IPS-20b (cell line): ENCODE data around the gene CLDN20.

Experiments used
- H3K27ac ChIP-seq: one replicate; pipeline ENCODE4 v1.5.1; 2013; ENCODE audit warnings: low read length
- H3K27me3 ChIP-seq: 2 replicates; pipeline ENCODE4 v1.6.1; 2013; ENCODE audit warnings: mild to moderate bottlenecking, low read length, inconsistent platforms; ENCODE audit not compliant: insufficient read depth
- H3K36me3 ChIP-seq: 2 replicates; pipeline ENCODE4 v1.6.1; 2013; ENCODE audit warnings: low read depth, mild to moderate bottlenecking, inconsistent platforms, low read length, moderate library complexity; ENCODE audit not compliant: insufficient read depth
- H3K4me1 ChIP-seq: 2 replicates; pipeline ENCODE4 v1.6.1; 2013; ENCODE audit warnings: mild to moderate bottlenecking, control low read depth, inconsistent platforms, low read length, moderate library complexity; ENCODE audit not compliant: insufficient read depth
- H3K4me3 ChIP-seq: 2 replicates; pipeline ENCODE4 v1.5.1; 2013; ENCODE audit warnings: mild to moderate bottlenecking, low read length, inconsistent platforms
- H3K9ac ChIP-seq: 2 replicates; pipeline ENCODE4 v1.6.1; 2013; ENCODE audit warnings: low read depth, mild to moderate bottlenecking, inconsistent platforms, low read length, moderate library complexity
- H3K9me3 ChIP-seq: 2 replicates; pipeline ENCODE4 v1.6.1; 2013; ENCODE audit warnings: mild to moderate bottlenecking, low read depth, low read length, inconsistent platforms; ENCODE audit not compliant: insufficient read depth

Gene CLDN20

GRCh38 chr6:155314773-155315515 lies 51.1 kb downstream of the CLDN20 start:
- H3K4me3 ChIP-seq: peak overlapping the region; percentile 99
- peaks cover 29% of the 10 kb centered on the region for H3K36me3 ChIP-seq
- no peaks in the 10 kb centered on the region; the same call in none of the 2 replicates for H3K4me1 ChIP-seq
- no peaks in the 10 kb centered on the region for H3K27me3 ChIP-seq
- peak overlapping the region; percentile 61 for H3K27ac ChIP-seq
- peak overlapping the region; percentile 77; the same call in 1 of the 2 replicates for H3K9ac ChIP-seq
- H3K9me3 ChIP-seq: no peaks in the 10 kb centered on the region

- Histone ChIP-seq H3K9ac (peak overlapping the region; percentile 77; the same call in 1 of the 2 replicates), H3K36me3 (peaks cover 23% of the 10 kb centered on the region), H3K27ac (no peak overlapping the region), H3K4me1 (no peaks in the 10 kb centered on the region; the same call in none of the 2 replicates), H3K9me3 (no peaks in the 10 kb centered on the region), H3K4me3 (peak overlapping the region; percentile 99), H3K27me3 (no peaks in the 10 kb centered on the region)
Measured at GRCh38 chr6:155315516-155315871, 51.7 kb downstream of the CLDN20 start.

GRCh38 chr6:155316419-155316818 lies 52.6 kb downstream of the CLDN20 start:
- H3K36me3 ChIP-seq: peaks cover 14% of the 10 kb centered on the region
- no peaks in the 10 kb centered on the region; the same call in none of the 2 replicates for H3K4me1 ChIP-seq
- H3K27ac ChIP-seq: no peak overlapping the region
- no peak overlapping the region for H3K9ac ChIP-seq
- no peak overlapping the region for H3K4me3 ChIP-seq
- H3K9me3 ChIP-seq: no peaks in the 10 kb centered on the region
- H3K27me3 ChIP-seq: no peaks in the 10 kb centered on the region

GRCh38 chr6:155317186-155317585 lies 53.4 kb downstream of the CLDN20 start:
- Histone ChIP-seq H3K4me1 (no peaks in the 10 kb centered on the region; the same call in 1 of the 2 replicates), H3K9ac (no peak overlapping the region), H3K9me3 (no peaks in the 10 kb centered on the region)

GRCh38 chr6:155319902-155320301 lies 56.1 kb downstream of the CLDN20 start:
- H3K36me3 ChIP-seq: no peaks in the 10 kb centered on the region
- no peak overlapping the region for H3K9ac ChIP-seq
- no peaks in the 10 kb centered on the region for H3K9me3 ChIP-seq
- no peaks in the 10 kb centered on the region for H3K27me3 ChIP-seq
- H3K4me1 ChIP-seq: no peaks in the 10 kb centered on the region; the same call in 1 of the 2 replicates
- no peak overlapping the region for H3K27ac ChIP-seq
- no peak overlapping the region for H3K4me3 ChIP-seq

More at GRCh38 chr6:155317186-155317585, 53.4 kb downstream of the CLDN20 start:
- H3K4me3 ChIP-seq: no peak overlapping the region
- no peaks in the 10 kb centered on the region for H3K27me3 ChIP-seq
- H3K27ac ChIP-seq: no peak overlapping the region
- H3K36me3 ChIP-seq: peaks cover 6% of the 10 kb centered on the region

- H3K9ac ChIP-seq: no peak overlapping the region
- no peaks in the 10 kb centered on the region for H3K36me3 ChIP-seq
- no peak overlapping the region for H3K27ac ChIP-seq
- no peak overlapping the region for H3K4me3 ChIP-seq
- H3K9me3 ChIP-seq: no peaks in the 10 kb centered on the region
- no peaks in the 10 kb centered on the region for H3K4me1 ChIP-seq
- no peaks in the 10 kb centered on the region for H3K27me3 ChIP-seq
Measured at GRCh38 chr6:155324172-155324571, 60.4 kb downstream of the CLDN20 start.

- H3K4me3 ChIP-seq: no peak overlapping the region
- no peak overlapping the region for H3K9ac ChIP-seq
- H3K36me3 ChIP-seq: no peaks in the 10 kb centered on the region
- no peaks in the 10 kb centered on the region for H3K9me3 ChIP-seq
- H3K27ac ChIP-seq: no peak overlapping the region
- H3K4me1 ChIP-seq: no peaks in the 10 kb centered on the region
- no peaks in the 10 kb centered on the region for H3K27me3 ChIP-seq
Measured at GRCh38 chr6:155324993-155325392, 61.2 kb downstream of the CLDN20 start.

- H3K36me3 ChIP-seq: no peaks in the 10 kb centered on the region
- no peak overlapping the region for H3K27ac ChIP-seq
- H3K4me3 ChIP-seq: no peak overlapping the region
- no peak overlapping the region for H3K9ac ChIP-seq
- no peaks in the 10 kb centered on the region for H3K4me1 ChIP-seq
- H3K9me3 ChIP-seq: no peaks in the 10 kb centered on the region
- no peaks in the 10 kb centered on the region for H3K27me3 ChIP-seq
Measured at GRCh38 chr6:155325700-155326516, 62.1 kb downstream of the CLDN20 start.
